Transverse colon (tissue), 4 donors: ENCODE measurements around the gene FAM20A. TPM values are rescaled to one million over a fixed set of nuclear protein-coding genes. Genes with fewer than 3 reads are reported as not detected.

Experiments
- DNase-seq: peaks from one replicate; pipeline ENCODE4 v3.0.0-alpha.2; 2019
- H3K27ac ChIP-seq, 4 donors: fragments of 200-600 bp; sonication (generic); 2 replicates each; pipeline ENCODE4 v1.5.1; 2016 to 2018; ENCODE audit warnings: inconsistent platforms in 4 of 4
- H3K27me3 ChIP-seq: fragments of 200-600 bp; sonication (generic); 2 replicates; pipeline ENCODE4 v1.5.1; 2017; ENCODE audit warnings: inconsistent platforms
- H3K36me3 ChIP-seq, 4 donors: fragments of 200-600 bp; sonication (generic); 2 replicates each; pipeline ENCODE4 v1.5.1; 2017 to 2019; ENCODE audit warnings: inconsistent platforms in 4 of 4
- H3K4me1 ChIP-seq, 4 donors: fragments of 200-600 bp; sonication (generic); 2 replicates each; pipeline ENCODE4 v1.5.1; 2017 to 2020; ENCODE audit warnings: inconsistent platforms in 4 of 4
- H3K4me3 ChIP-seq, 4 donors: fragments of 200-600 bp; sonication (generic); 1 replicate in 1 of 4; 2 replicates in 3 of 4; pipeline versions ENCODE4 v1.5.1 to v1.6.1; 2017 to 2019; ENCODE audit warnings: inconsistent platforms in 4 of 4
- H3K9me3 ChIP-seq, 2 donors: fragments of 200-600 bp; sonication (generic); 2 replicates each; pipeline ENCODE4 v1.5.1; 2017 to 2019; ENCODE audit warnings: inconsistent platforms in 2 of 2
- CTCF ChIP-seq, 5 experiments: fragments of 200-600 bp in 3 of 5; fragments of 450-650 bp in 2 of 5; sonication (generic) in 3 of 5; IDR thresholded peaks; 1 replicate in 2 of 5; 2 replicates in 3 of 5; pipeline ENCODE4 v1.5.1; 2016 to 2017; ENCODE audit warnings: antibody characterized with exemption in 5 of 5, inconsistent platforms in 3 of 5, mild to moderate bottlenecking in 2 of 5, moderate library complexity in 1 of 5
- EP300 ChIP-seq: sonication (generic); formaldehyde crosslinking; IDR thresholded peaks from one replicate; pipeline ENCODE4 v1.6.1; 2017; ENCODE audit warnings: antibody characterized with exemption, low read depth
- POLR2A ChIP-seq: fragments of 450-650 bp; IDR thresholded peaks from one replicate; pipeline ENCODE4 v1.6.1; 2016; ENCODE audit warnings: antibody characterized with exemption, mild to moderate bottlenecking, moderate library complexity
- POLR2AphosphoS5 ChIP-seq, 3 donors: sonication (generic); formaldehyde crosslinking; IDR thresholded peaks; one replicate each; pipeline ENCODE4 v1.6.1; 2016; ENCODE audit warnings: antibody characterized with exemption in 3 of 3
- WGBS, 2 donors: methylation state at CpG; one replicate each; pipeline ENCODE4 v1.1.5; 2018; ENCODE audit warnings: low coverage in 1 of 2; 5-methylcytosine and 5-hydroxymethylcytosine counted together
- in situ Hi-C, 4 donors: fragments of 200-750 bp; cut with MboI; loops; one replicate each; pipeline versions ENCODE4 v1.15.0 to v1.15.1; 2017; ENCODE audit warnings: low sequenced_read_pairs in 3 of 4, low pct_ligation_motif_present in 1 of 4, low pct_unique_long_range_greater_than_20kb in 1 of 4
- intact Hi-C: fragments of 100-400 bp; cut with DNase I; formaldehyde crosslinking; loops from one replicate; pipeline ENCODE4 v1.15.1; 2023; ENCODE audit warnings: low total_unique reads
- total RNA-seq, 4 donors: library from RNA; depleted of rRNA; stranded (reverse); fragments of >200 nt; gene quantifications; one replicate each; pipeline ENCODE4 v1.1.0, GENCODE V29; 2016

The FAM20A gene
- total RNA-seq, 4 donors from 2014 or later = 1.5 to 4.1 (median 3.5) TPM

GRCh38 chr17:68579194-68579927 lies 21.8 kb downstream of the FAM20A start:
- no peak for DNase-seq
- in situ Hi-C loops (no loop called here), intact Hi-C loops (no loop called here)
- H3K27ac ChIP-seq = peak overlapping the region in 3 of 4 donors; percentile 1 to 20 (median 13)
- H3K36me3 ChIP-seq = no peaks in the 10 kb centered on the region
- no peaks in the 10 kb centered on the region for H3K9me3 ChIP-seq
- H3K4me1 ChIP-seq = peaks cover 0 to 6% (median 0%) of the 10 kb centered on the region in 4 donors
- H3K4me3 ChIP-seq = no peak overlapping the region
- no peaks in the 10 kb centered on the region for H3K27me3 ChIP-seq
- WGBS, 2 donors = 75 to 86% methylated on average over 8 of the region's 8 CpGs
- TF ChIP-seq EP300 = no peak
- TF ChIP-seq POLR2A = no peak
- no peak for TF ChIP-seq CTCF (IDR thresholded peaks at IDR 0.05)
- no peak for TF ChIP-seq POLR2AphosphoS5 (IDR thresholded peaks at IDR 0.05)

GRCh38 chr17:68578236-68578635 lies 22.9 kb downstream of the FAM20A start:
- no peaks in the 10 kb centered on the region for H3K27me3 ChIP-seq
- in situ Hi-C loops (no loop called here), intact Hi-C loops (no loop called here)
- peaks cover 0 to 6% (median 0%) of the 10 kb centered on the region in 4 donors for H3K4me1 ChIP-seq
- no peaks in the 10 kb centered on the region for H3K9me3 ChIP-seq
- H3K27ac ChIP-seq = no peak overlapping the region
- no peak for DNase-seq
- 80 to 94% methylated on average over 3 of the region's 3 CpGs for WGBS, 2 donors
- TF ChIP-seq POLR2AphosphoS5 (IDR thresholded peaks at IDR 0.05) (no peak), POLR2A (no peak), EP300 (no peak), CTCF (IDR thresholded peaks at IDR 0.05) (no peak)
- H3K36me3 ChIP-seq = no peaks in the 10 kb centered on the region
- H3K4me3 ChIP-seq = no peak overlapping the region

- H3K27ac ChIP-seq = peak overlapping the region in 1 of 4 donors; percentile 11
- WGBS, 2 donors = 60 to 86% methylated on average over 2 to 3 of the region's 3 CpGs
- H3K4me3 ChIP-seq = no peak overlapping the region
- H3K36me3 ChIP-seq = no peaks in the 10 kb centered on the region
- H3K27me3 ChIP-seq = no peaks in the 10 kb centered on the region
- no peak for TF ChIP-seq POLR2AphosphoS5 (IDR thresholded peaks at IDR 0.05)
- no peak for TF ChIP-seq POLR2A
- no peak for TF ChIP-seq CTCF (IDR thresholded peaks at IDR 0.05)
- TF ChIP-seq EP300 = no peak
- intact Hi-C loops = no loop called here
- in situ Hi-C loops = no loop called here
- peaks cover 0 to 6% (median 0%) of the 10 kb centered on the region in 4 donors for H3K4me1 ChIP-seq
- DNase-seq = no peak
- no peaks in the 10 kb centered on the region for H3K9me3 ChIP-seq
Measured at GRCh38 chr17:68577497-68577821, 23.7 kb downstream of the FAM20A start.

GRCh38 chr17:68576811-68577496 lies 24.2 kb downstream of the FAM20A start:
- Histone ChIP-seq H3K27me3 (no peaks in the 10 kb centered on the region), H3K9me3 (no peaks in the 10 kb centered on the region), H3K4me1 (peaks cover 0 to 6% (median 0%) of the 10 kb centered on the region in 4 donors), H3K36me3 (no peaks in the 10 kb centered on the region), H3K27ac (peak overlapping the region in 2 of 4 donors; percentile 11 to 32), H3K4me3 (no peak overlapping the region)
- in situ Hi-C loops = no loop called here
- 73% methylated on average over 8 of the region's 8 CpGs; no CpG with 5 or more reads in 1 of the 2 donors for WGBS, 2 donors
- no peak for TF ChIP-seq EP300
- TF ChIP-seq POLR2A = no peak
- no peak for TF ChIP-seq CTCF (IDR thresholded peaks at IDR 0.05)
- peak in 1 of 3 donors; percentile 40 for TF ChIP-seq POLR2AphosphoS5 (IDR thresholded peaks at IDR 0.05)
- no peak for DNase-seq
- intact Hi-C loops = no loop called here
